HTR-8/SVneo (cell line): ENCODE results near the gene DGAT2L6.
"Not testable (repeated sequence)": the region's sequence is repeated elsewhere in the genome, so short reads cannot be mapped to it uniquely, and the experiment has no call there.

Source experiments
- DNase-seq: peaks from one replicate; pipeline ENCODE4 v3.0.0; 2011; ENCODE audit warnings: low spot score, mixed read lengths; ENCODE audit not compliant: insufficient read length
- FAIRE-seq: peaks from 2 replicates; lab custom pipeline; 2011; peaks lifted over from hg19 to GRCh38; lab: Jason Lieb, UNC

The DGAT2L6 gene

GRCh38 chrX:70190225-70190624 lies 12.9 kb downstream of the DGAT2L6 start:
- FAIRE-seq (no peak), DNase-seq (no peak)

GRCh38 chrX:70196961-70197720 lies 19.9 kb downstream of the DGAT2L6 start:
- DNase-seq = peak; percentile 71
- FAIRE-seq = peak; percentile 73

- no peak for FAIRE-seq
These were observed 24.4 kb downstream of the DGAT2L6 start for GRCh38 chrX:70201732-70202131.

GRCh38 chrX:70208479-70208878 lies 31.2 kb downstream of the DGAT2L6 start:
- DNase-seq = no peak
- no peak for FAIRE-seq

More at GRCh38 chrX:70201732-70202131, 24.4 kb downstream of the DGAT2L6 start:
- DNase-seq = no peak

DNA sequence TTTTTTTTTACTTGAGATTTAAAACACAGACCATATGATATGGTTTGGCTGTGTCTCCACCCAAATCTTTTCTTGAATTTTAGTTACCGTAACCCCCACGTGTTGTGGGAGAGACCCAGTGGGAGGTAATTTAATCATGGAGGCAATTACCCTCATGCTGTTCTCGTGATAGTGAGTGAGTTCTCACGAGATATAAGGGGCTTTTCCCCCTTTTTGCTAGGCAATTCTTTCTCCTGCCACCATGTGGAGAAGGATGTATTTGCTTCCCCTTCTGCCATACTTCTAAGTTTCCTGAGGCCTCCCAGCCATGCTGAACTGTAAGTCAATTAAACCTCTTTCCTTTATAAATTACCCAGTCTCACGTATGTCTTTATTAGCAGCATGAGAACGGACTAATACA lies 32.3 kb downstream of the DGAT2L6 start:
- FAIRE-seq = peak; percentile 20
- DNase-seq = not testable (repeated sequence)

- no peak for DNase-seq
- FAIRE-seq = peak; percentile 62
These were observed 42.9 kb downstream of the DGAT2L6 start for GRCh38 chrX:70219938-70220764.

DNA sequence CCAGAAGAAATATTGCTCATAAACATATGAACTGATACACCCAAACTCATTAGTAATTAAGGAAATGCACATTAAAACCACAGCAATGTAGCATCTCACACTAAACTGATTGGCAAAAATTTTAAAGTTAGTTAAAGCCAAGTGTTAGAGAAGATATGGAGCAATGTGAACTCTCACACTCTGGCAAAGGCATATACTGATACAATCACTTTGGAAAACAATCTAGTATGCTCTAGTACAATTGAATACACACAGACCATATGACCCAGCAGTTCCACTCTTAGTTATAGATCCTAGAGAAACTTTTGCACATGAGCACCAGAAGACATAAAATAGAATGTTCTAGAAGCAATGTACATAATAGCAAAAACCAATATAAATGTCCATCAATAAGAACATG lies 48.8 kb downstream of the DGAT2L6 start:
- DNase-seq (no peak), FAIRE-seq (no peak)

GRCh38 chrX:70226687-70227086 lies 49.4 kb downstream of the DGAT2L6 start:
- DNase-seq = no peak
- no peak for FAIRE-seq

- FAIRE-seq (no peak), DNase-seq (no peak)
These were observed 54.4 kb downstream of the DGAT2L6 start for GRCh38 chrX:70231666-70232065.

- FAIRE-seq = no peak
These were observed 57.1 kb downstream of the DGAT2L6 start, which contains the start of gene AWAT1 for GRCh38 chrX:70234355-70234754. TSS of gene AWAT1 (plus strand) at chrX:70234655. CDS start at chrX:70234696, 41 bp downstream.

GRCh38 chrX:70240751-70241150 lies 63.5 kb downstream of the DGAT2L6 start:
- FAIRE-seq (no peak), DNase-seq (no peak)

More at GRCh38 chrX:70234355-70234754, 57.1 kb downstream of the DGAT2L6 start, which contains the start of gene AWAT1:
- no peak for DNase-seq

DNA sequence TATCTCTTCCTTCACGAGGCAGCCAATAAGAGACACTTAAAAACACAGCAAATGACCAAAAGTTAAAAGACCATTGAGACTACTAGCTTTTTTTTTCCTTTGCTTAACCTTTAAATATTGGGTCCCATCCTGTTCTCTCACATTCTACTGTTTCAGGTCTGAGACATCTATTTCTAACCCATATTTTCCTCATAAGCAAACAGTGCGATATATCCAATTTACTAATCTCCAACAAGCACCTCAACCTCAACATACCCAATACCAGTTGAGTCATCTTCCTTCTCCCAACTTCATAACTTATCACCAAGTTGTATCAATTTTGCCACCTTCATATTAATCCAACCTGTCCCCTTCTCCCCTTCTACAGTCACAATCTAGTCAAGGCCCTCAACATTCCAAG lies 64.2 kb downstream of the DGAT2L6 start:
- DNase-seq (no peak), FAIRE-seq (no peak)

GRCh38 chrX:70243601-70244000 lies 66.3 kb downstream of the DGAT2L6 start:
- DNase-seq, FAIRE-seq: not testable (repeated sequence)

DNA sequence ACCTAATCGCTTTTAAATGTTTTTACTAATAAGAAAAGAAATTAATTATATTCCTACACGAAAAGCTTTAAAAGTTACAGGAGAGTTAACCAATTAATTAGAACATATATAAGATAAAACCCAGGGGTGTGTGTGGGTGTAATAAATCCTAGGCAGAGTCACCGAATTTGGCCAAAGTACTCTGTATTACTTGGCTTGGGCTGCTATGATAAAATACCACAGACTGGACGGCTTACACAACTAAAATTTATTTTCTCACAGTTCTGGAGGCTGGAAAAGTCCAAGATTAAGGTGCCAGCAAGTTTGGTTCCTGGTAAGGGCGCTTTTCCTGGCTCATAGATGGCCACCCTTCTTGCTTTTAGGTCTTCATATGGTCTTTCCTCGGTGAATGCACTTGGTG lies 67.6 kb downstream of the DGAT2L6 start:
- FAIRE-seq = no peak
- DNase-seq = no peak

- no peak for DNase-seq
- no peak for FAIRE-seq
These were observed 70.0 kb downstream of the DGAT2L6 start for GRCh38 chrX:70247252-70247651.

DNA sequence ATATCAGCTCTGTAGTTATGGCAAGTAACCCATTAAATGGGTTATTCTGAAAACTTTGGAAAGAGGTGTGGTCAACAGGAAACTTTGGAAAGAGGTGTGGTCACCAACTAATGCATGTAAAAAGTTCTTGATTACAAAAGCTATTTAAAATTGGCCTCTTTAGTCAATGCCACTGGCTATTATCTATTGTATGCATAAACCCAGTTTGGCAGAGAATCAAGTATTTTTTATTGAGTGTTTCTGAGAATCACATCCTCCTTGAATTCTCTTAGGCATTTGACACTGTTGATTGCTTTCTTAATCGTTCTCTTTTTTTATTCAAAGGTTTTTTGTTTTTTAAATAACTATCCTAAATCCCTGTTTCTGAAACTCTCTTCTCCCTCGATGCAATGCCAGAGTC lies 75.2 kb downstream of the DGAT2L6 start:
- DNase-seq (no peak), FAIRE-seq (no peak)

DNA sequence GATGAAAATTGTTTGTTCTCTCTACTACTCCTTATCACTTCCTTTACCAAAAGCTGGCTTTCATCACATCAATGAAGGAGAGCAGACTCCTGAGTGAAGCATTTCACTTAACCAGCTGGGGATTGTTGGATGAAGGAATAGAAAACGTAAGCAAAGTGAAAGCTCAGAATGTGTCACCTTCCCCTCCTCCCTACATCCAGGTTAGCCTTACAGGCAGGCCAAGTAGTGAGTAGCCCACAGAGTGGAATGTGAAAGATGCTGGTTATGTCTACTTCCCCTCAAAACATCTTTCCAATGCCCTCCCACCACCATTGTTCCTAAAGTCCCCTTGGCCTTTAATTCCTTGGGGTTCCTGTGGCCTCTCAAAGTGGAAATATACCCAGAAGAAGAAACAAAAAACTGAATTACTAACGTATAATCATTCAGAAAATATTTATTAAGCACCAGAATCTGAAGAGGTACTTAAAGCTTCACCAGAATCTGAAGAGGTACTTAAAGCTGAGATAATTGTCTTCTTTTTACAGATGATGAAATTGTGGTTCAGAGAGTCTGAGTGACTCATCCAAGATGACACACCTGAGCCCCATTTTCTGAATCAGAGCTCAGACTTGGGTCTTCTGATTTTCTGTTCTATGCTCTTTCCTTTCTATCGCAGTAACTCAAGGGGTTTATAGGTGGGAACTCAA lies 76.2 kb downstream of the DGAT2L6 start:
- FAIRE-seq (peak; percentile 55), DNase-seq (no peak)

- FAIRE-seq (no peak), DNase-seq (no peak)
These were observed 76.7 kb downstream of the DGAT2L6 start for GRCh38 chrX:70254063-70254400.

DNA sequence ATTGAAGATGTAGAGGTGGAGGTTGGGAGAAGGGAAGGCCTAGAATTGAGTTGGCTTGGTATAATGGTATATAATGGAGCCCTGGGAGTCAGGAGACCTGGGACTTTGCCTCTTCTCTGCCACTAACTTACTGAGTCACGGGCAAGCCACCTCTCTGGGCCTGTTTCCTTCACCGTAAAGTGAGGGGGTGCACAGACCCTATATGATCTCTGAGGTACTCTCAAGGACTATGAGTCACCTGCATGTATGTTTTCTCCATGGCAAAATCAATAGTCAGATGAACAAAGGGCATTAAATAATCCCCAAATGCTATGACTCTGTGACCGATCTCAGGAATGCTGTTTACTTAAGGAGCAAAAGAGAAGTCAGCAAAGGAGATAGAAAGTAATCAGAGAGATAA lies 77.6 kb downstream of the DGAT2L6 start:
- FAIRE-seq = no peak
- DNase-seq = no peak
